AML-193 (cell line): ENCODE results near the gene POLR3C.

Source experiments
- DNase-seq, 2 experiments: peaks; one replicate each; lab custom pipeline; 2025; lab: John Stamatoyannopoulos, UW

Gene POLR3C

DNA sequence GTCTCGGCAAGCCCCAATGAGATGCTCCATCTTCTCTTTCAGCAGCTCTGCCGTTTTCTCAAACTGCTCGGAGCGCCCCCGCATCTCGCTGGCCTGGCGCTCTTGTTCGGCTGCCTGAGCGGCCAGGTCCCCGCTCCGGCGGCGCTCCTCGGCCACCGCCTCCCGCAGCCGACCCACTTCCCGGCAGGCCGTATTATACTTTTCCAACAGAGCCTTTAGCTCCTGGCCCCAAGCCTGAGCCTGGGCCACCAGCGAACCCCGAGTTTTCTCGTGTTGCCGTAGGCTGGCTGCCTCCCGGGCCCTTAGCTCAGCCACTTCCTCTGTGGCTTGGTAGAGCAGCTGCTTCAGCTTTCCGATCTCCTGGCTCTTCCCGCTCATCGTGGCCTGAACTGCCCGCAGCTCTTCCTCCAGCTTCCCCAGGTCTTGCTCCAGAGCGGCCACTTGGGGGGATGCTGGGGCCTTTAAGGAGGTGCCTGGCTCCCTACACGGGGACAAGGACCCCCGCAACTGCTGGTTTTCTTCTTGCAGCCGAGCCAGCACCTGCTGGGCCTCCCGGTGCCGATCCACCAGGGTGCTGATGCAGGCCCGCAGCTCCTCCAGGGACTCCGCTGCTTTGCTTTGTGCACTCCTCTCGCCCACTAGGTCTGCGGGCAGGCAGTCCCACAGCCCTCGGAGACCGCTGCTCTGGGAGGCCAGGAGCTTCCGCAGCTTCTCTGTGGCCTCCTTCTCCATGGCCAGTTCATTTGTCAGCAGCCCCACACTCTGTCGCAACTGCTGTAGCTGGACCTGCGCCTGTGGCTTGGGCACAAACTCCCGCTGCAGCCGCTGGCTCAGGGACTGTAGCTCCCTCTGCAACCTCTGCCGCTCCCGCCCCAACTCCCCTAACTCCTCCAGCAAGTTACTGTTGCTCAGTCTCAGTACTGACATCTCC is 48.3 kb downstream of the POLR3C start:
- DNase-seq = peak; percentile 74 to 77

GRCh38 chr1:145874646-145875045 is 50.6 kb downstream of the POLR3C start:
- no peak for DNase-seq

- DNase-seq = no peak
Measured at GRCh38 chr1:145877923-145878486, 54.0 kb downstream of the POLR3C start.

DNA sequence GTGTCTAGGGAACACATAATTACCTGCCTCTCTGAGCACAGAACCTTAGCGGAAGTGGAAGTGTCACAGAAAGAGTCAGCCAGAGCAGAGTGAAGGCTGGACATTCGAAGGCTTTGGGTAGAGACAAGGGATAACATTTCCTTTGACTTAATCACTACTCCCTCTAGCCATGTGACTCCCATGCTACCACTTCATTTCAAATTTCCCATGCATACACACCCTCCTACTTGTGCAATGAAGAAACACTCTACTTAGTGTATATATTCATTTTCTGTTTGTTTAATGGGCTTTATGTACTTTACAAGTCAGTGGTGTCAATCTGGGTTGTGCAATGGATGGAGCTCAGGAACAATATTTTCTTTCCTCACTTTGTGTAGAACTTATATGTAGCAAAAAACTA is 54.7 kb downstream of the POLR3C start:
- no peak for DNase-seq

- no peak for DNase-seq
Measured at GRCh38 chr1:145879775-145880174, 55.8 kb downstream of the POLR3C start.

DNA sequence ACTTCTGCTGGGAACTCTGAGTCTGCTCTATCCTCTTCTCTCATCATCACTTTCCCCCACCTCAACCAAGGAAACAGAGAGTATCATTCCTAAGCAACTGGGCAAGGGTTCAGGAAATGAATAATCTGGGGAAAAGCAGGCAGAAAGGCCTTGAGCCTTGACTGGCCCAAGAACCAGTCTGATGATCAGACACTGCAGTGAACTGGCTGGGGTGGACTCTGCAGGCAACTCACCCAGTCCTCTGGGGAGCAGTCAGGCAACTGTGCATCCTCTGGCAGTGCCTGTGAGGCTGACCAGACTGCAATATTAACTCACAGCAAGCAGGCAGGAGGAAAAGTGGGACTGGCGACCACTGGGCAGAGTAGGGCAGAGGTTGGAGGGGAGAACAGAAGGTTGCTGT is 60.7 kb downstream of the POLR3C start:
- DNase-seq = no peak

DNA sequence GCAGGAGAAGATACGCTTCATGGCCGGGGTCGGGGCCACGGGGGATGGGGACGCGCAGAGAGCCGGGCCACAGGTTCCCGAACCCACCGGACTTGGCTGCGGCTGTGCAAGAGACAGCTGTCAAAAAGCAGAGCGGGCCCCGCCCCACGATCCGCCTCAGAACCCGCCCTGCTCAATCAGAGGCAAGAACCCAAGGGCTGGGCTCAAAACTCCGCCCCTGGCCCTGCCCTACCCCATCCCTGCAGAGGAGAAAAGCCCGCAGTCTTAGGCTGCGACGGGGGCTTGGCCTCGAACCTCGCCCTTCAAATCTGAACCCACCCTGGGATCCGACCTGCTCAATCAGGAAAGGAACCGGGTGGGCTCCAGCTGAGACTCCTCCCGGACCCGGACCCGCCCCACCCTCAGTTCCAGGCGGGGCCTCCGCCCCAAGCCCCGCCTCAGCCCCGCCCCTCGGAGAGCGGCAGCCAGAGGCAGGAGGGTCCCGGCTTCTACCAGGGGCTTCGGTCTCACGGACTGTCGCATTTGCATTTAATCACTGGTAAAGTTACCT is 61.8 kb downstream of the POLR3C start, which contains the start of gene ANKRD35:
TSS of gene ANKRD35 (minus strand) at position 129 of the 550 bp plus-strand sequence. CDS start at position 21, 108 bp downstream.
- DNase-seq = peak; percentile 58

DNA sequence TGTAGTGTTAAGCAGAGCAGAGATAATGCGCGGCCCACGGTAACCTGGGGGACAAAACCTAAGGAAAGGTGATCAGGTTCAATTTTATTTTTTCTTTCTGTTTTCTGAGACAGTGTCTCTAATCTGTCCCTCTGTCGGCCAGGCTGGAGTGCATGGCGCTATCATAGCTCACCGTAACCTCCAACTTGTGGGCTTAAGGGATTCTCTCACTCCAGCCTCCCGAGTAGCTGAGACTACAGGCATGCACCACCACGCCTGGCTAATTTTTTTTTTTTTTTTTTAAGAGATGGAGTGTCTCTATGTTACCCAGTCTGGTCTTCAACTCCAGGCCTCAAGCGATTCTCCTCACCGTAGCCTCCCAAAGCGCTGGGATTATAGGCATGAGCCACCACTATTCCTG is 62.4 kb downstream of the POLR3C start:
- DNase-seq = no peak

DNA sequence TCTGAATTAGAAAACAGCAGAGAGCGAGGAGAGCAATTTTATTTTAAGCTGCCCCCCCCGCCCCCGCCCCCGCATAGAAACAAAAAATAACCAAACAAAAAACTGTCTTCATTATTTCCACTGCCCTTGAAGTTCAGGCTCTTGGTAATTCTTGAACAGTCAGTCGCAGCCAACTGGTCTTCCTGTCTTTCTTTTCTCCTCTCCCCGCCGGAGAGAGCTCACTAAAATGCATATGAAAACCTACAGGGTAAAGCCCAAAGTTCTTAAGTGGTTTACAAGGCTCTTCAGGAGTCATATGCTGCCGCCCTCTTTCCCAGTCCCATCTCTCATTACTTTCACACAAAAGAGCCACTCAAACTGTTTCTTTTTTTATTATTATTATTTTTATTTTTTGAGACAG is 62.8 kb downstream of the POLR3C start:
- no peak for DNase-seq

- DNase-seq = no peak
Measured at GRCh38 chr1:145887631-145888030, 63.6 kb downstream of the POLR3C start.

DNA sequence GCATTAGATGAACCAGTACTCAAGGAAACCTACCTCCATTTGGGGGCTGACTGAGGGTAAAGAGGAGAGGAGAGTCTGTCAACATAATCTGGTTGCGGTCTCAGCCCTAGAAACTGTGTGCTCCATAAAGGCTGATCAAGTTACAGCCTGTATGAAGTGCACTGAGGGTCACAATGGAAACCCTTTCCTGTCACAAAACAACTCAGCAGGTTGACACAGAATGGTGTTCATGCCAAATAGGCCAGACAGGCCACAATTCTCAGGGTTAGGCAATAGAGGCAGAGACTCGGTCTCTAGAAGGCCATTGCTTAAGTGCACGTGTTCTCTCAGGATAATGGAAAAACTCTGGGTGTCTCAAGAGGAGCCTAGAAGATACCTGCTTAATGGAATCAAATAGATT is 65.7 kb downstream of the POLR3C start:
- DNase-seq = no peak

DNA sequence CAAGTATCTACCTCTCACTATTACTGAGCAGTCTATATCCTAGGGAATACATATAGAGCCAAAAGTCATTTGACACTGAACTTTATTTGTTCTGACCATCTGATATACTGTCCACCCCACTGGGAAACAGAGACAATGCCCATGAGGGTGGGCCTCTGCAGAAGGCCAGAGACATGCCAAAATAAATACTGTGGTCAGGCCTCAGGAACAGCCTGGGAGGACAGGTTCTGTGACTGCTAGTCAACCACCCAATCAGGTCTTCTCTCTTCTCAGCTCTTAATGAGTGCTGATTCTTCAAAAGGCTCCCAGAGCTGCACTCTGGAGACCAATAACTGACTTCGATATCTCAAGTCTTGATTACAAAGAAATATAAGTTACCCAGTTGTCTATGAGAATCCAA is 67.1 kb downstream of the POLR3C start:
- DNase-seq = no peak

- peak; percentile 59 to 68 for DNase-seq
Measured at GRCh38 chr1:145891587-145892485, 67.8 kb downstream of the POLR3C start.

DNA sequence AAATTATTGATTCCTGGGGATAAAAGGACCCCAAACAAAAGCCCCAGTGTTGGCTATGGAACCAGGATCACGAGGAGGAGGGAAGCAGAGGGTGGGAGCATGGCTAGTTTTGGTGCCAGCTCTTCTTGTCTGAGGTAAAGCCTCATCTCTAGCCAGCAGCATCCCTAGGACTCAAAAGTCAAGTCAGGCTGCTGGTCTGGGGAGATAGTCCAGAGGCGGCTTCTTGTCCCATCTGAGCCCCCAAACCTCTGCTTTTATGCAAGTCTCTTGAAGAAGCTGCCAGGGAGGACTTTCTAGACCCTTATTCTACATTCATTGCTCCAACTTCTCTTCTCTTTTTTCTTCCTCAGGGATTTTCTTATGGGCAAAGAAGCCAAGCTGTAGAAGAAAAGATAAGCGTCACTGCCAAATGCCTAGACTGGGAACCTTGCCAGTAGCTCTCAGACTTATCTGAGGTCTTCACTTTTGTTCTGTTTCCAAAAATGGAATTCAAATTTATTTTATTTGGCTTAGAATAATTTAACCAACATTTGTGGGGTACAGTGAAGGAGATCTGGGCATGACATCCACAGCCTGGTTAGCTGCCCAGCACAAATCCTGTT is 68.6 kb downstream of the POLR3C start:
- no peak for DNase-seq

GRCh38 chr1:145893306-145894055 is 69.5 kb downstream of the POLR3C start:
- no peak for DNase-seq
